HCT116 (cell line): Measurements from ENCODE around the gene SMARCA4.

Source experiments
- CEBPB ChIP-seq: IDR thresholded peaks from 2 replicates; pipeline ENCODE4 v1.6.1; 2012; ENCODE audit warnings: low read depth
- CTCF ChIP-seq, 3 experiments: fragments of 200-600 bp in 1 of 3; sonication (generic) in 1 of 3; IDR thresholded peaks in 2 of 3; conservative IDR thresholded peaks in 1 of 3; 2 replicates each; pipeline ENCODE4 v1.5.1; 2012 to 2017; ENCODE audit warnings: low read depth in 2 of 3, low read length in 2 of 3, antibody characterized with exemption in 1 of 3, borderline replicate concordance in 1 of 3, control low read depth in 1 of 3, mild to moderate bottlenecking in 1 of 3, mixed read lengths in 1 of 3, mixed run types in 1 of 3, moderate library complexity in 1 of 3; ENCODE audit not compliant: insufficient read depth in 1 of 3
- MAX ChIP-seq: IDR thresholded peaks from 2 replicates; pipeline ENCODE4 v1.6.1; 2012
- POLR2A ChIP-seq: IDR thresholded peaks from 2 replicates; pipeline ENCODE4 v1.7.0; 2011; ENCODE audit warnings: borderline replicate concordance; ENCODE audit not compliant: insufficient read depth, insufficient read length; ENCODE audit errors: extremely low read depth
- RAD21 ChIP-seq: IDR thresholded peaks from 2 replicates; pipeline ENCODE4 v1.6.1; 2012; ENCODE audit warnings: low read depth, mild to moderate bottlenecking
- YY1 ChIP-seq: IDR thresholded peaks from 2 replicates; pipeline ENCODE4 v1.6.1; 2011; ENCODE audit warnings: low read length, low read depth, moderate library complexity, mild to moderate bottlenecking; ENCODE audit not compliant: insufficient replicate concordance; ENCODE audit errors: extremely low read depth
- ZBTB33 ChIP-seq: IDR thresholded peaks from 2 replicates; pipeline ENCODE4 v1.6.1; 2011; ENCODE audit warnings: mild to moderate bottlenecking, low read length, moderate library complexity; ENCODE audit not compliant: insufficient replicate concordance; ENCODE audit errors: extremely low read depth
- ZFX ChIP-seq: fragments of 450-650 bp; IDR thresholded peaks from 2 replicates; pipeline ENCODE4 v1.6.1; 2017

- TF ChIP-seq CTCF (IDR thresholded peaks at IDR 0.05 in 2 of 3, conservative IDR thresholded peaks at IDR 0.05 in 1 of 3; ENCODE audit: borderline replicate concordance in 1 of 3, insufficient read depth in 1 of 3, low read depth in 2 of 3, low read length in 2 of 3) (no peak), MAX (no peak), POLR2A (no peak), ZFX (no peak), ZBTB33 (no peak), YY1 (no peak), CEBPB (no peak), RAD21 (no peak)
Observed at GRCh38 chr19:11093689-11094238, 132.9 kb downstream of the SMARCA4 start.
